H9 (cell line): ENCODE measurements around the gene ABHD3. TPM values are rescaled to one million over a fixed set of nuclear protein-coding genes. Genes with fewer than 3 reads are reported as not detected.

ENCODE experiments used
- DNase-seq: peaks from one replicate; pipeline ENCODE4 v3.0.0-alpha.2; 2017
- H2AFZ ChIP-seq: one replicate; pipeline ENCODE4 v1.6.1; 2013; ENCODE audit warnings: mild to moderate bottlenecking, low read length, control low read depth, moderate library complexity
- H2AK5ac ChIP-seq: 2 replicates; pipeline ENCODE4 v1.6.1; 2013; ENCODE audit warnings: low read length, control low read depth, mixed read lengths; ENCODE audit not compliant: insufficient read length
- H2BK120ac ChIP-seq: one replicate; pipeline ENCODE4 v1.6.1; 2013; ENCODE audit warnings: low read depth, mild to moderate bottlenecking, low read length, control low read depth, inconsistent platforms; ENCODE audit not compliant: poor library complexity, severe bottlenecking
- H2BK12ac ChIP-seq: 2 replicates; pipeline ENCODE4 v1.6.1; 2013; ENCODE audit warnings: low read length, control low read depth, mixed read lengths, low read depth; ENCODE audit not compliant: insufficient read length
- H2BK15ac ChIP-seq: 2 replicates; pipeline ENCODE4 v1.6.1; 2013; ENCODE audit warnings: low read depth, low read length, control low read depth
- H2BK20ac ChIP-seq: one replicate; pipeline ENCODE4 v1.6.1; 2013; ENCODE audit warnings: low read depth, mild to moderate bottlenecking, low read length, control low read depth, inconsistent platforms; ENCODE audit not compliant: poor library complexity, severe bottlenecking
- H2BK5ac ChIP-seq: 2 replicates; pipeline ENCODE4 v1.6.1; 2013; ENCODE audit warnings: low read length, control low read depth, mixed read lengths; ENCODE audit not compliant: insufficient read length
- H3K14ac ChIP-seq: 2 replicates; pipeline ENCODE4 v1.6.1; 2013; ENCODE audit warnings: low read length, control low read depth; ENCODE audit not compliant: insufficient read depth
- H3K18ac ChIP-seq: 2 replicates; pipeline ENCODE4 v1.6.1; 2013; ENCODE audit warnings: low read depth, mild to moderate bottlenecking, mixed read lengths, low read length, control low read depth; ENCODE audit not compliant: insufficient read length
- H3K23ac ChIP-seq: 2 replicates; pipeline ENCODE4 v1.6.1; 2013; ENCODE audit warnings: low read length, control low read depth, mixed read lengths, low read depth; ENCODE audit not compliant: insufficient read length
- H3K23me2 ChIP-seq: 2 replicates; pipeline ENCODE4 v1.6.1; 2013; ENCODE audit warnings: low read depth, mild to moderate bottlenecking, mixed read lengths, low read length, control low read depth; ENCODE audit not compliant: insufficient read length, poor library complexity, severe bottlenecking
- H3K27ac ChIP-seq: 2 replicates; pipeline ENCODE4 v1.5.1; 2013; ENCODE audit warnings: low read length, control low read depth, mixed read lengths, low read depth; ENCODE audit not compliant: insufficient read length
- H3K27me3 ChIP-seq: 2 replicates; pipeline ENCODE4 v1.6.1; 2013; ENCODE audit warnings: low read length, control low read depth, inconsistent platforms; ENCODE audit not compliant: insufficient read depth
- H3K4ac ChIP-seq: 2 replicates; pipeline ENCODE4 v1.6.1; 2013; ENCODE audit warnings: low read depth, mild to moderate bottlenecking, control low read depth, inconsistent platforms, low read length, moderate library complexity
- H3K4me1 ChIP-seq: 2 replicates; pipeline ENCODE4 v1.6.1; 2013; ENCODE audit warnings: low read length, control low read depth, inconsistent platforms; ENCODE audit not compliant: insufficient read depth
- H3K4me2 ChIP-seq: 2 replicates; pipeline ENCODE4 v1.6.1; 2013; ENCODE audit warnings: low read length, control low read depth, mixed read lengths; ENCODE audit not compliant: insufficient read length, insufficient read depth
- H3K56ac ChIP-seq: 2 replicates; pipeline ENCODE4 v1.6.1; 2013; ENCODE audit warnings: low read depth, mild to moderate bottlenecking, mixed read lengths, low read length, control low read depth; ENCODE audit not compliant: insufficient read length
- H3K79me1 ChIP-seq: 2 replicates; pipeline ENCODE4 v1.6.1; 2013; ENCODE audit warnings: low read depth, mild to moderate bottlenecking, moderate library complexity, low read length, control low read depth, inconsistent platforms; ENCODE audit not compliant: insufficient read depth, poor library complexity, severe bottlenecking
- H3K79me2 ChIP-seq: 2 replicates; pipeline ENCODE4 v1.6.1; 2013; ENCODE audit warnings: low read length, control low read depth, inconsistent platforms; ENCODE audit not compliant: insufficient read depth
- H3K9ac ChIP-seq: 2 replicates; pipeline ENCODE4 v1.6.1; 2013; ENCODE audit warnings: low read length, control low read depth, mixed read lengths; ENCODE audit not compliant: insufficient read length; ENCODE audit errors: extremely low read depth
- H3K9me3 ChIP-seq: one replicate; pipeline ENCODE4 v1.6.1; 2013; ENCODE audit warnings: low read depth, low read length, inconsistent platforms; ENCODE audit not compliant: control insufficient read depth
- H3T11ph ChIP-seq: one replicate; pipeline ENCODE4 v1.6.1; 2013; ENCODE audit warnings: mild to moderate bottlenecking, low read length, control low read depth, inconsistent platforms
- H4K20me1 ChIP-seq: one replicate; pipeline ENCODE4 v1.6.1; 2013; ENCODE audit not compliant: control insufficient read depth, insufficient read length, insufficient read depth
- H4K5ac ChIP-seq: 2 replicates; pipeline ENCODE4 v1.6.1; 2013; ENCODE audit warnings: low read depth, mild to moderate bottlenecking, mixed read lengths, low read length, control low read depth; ENCODE audit not compliant: insufficient read length
- H4K8ac ChIP-seq: replicated peaks from 2 replicates; pipeline ENCODE4 v1.6.1; 2013; ENCODE audit warnings: low read length, control low read depth, mixed read lengths, low read depth; ENCODE audit not compliant: insufficient read length
- H4K91ac ChIP-seq: 2 replicates; pipeline ENCODE4 v1.6.1; 2013; ENCODE audit warnings: low read depth, mild to moderate bottlenecking, moderate library complexity, mixed read lengths, low read length, control low read depth; ENCODE audit not compliant: insufficient read length
- H3K27ac Mint-ChIP-seq, 3 experiments: 2 replicates in 2 of 3; 3 replicates in 1 of 3; pipeline ENCODE4 v1.8.0; 2020 to 2021; ENCODE audit warnings: mixed read lengths in 3 of 3, mild to moderate bottlenecking in 1 of 3, moderate library complexity in 1 of 3
- H3K27me3 Mint-ChIP-seq: 2 replicates; pipeline ENCODE4 v1.8.0; 2021; ENCODE audit warnings: low read depth, mild to moderate bottlenecking, moderate library complexity, mixed read lengths
- H3K36me3 Mint-ChIP-seq, 3 experiments: 2 replicates in 2 of 3; 3 replicates in 1 of 3; pipeline ENCODE4 v1.8.0; 2020 to 2021; ENCODE audit warnings: low read depth in 3 of 3, mixed read lengths in 3 of 3; ENCODE audit not compliant: insufficient read depth in 1 of 3
- H3K4me1 Mint-ChIP-seq, 2 experiments: 2 replicates each; pipeline ENCODE4 v1.8.0; 2020; ENCODE audit warnings: mixed read lengths in 2 of 2
- H3K4me3 Mint-ChIP-seq, 2 experiments: 2 replicates in 1 of 2; 3 replicates in 1 of 2; pipeline ENCODE4 v1.8.0; 2020 to 2021; ENCODE audit warnings: mild to moderate bottlenecking in 2 of 2, mixed read lengths in 2 of 2, moderate library complexity in 1 of 2
- H3K9me3 Mint-ChIP-seq, 2 experiments: 2 replicates in 1 of 2; 3 replicates in 1 of 2; pipeline ENCODE4 v1.8.0; 2020; ENCODE audit warnings: mild to moderate bottlenecking in 2 of 2, mixed read lengths in 2 of 2, moderate library complexity in 1 of 2
- total RNA-seq: library from RNA; stranded (reverse); gene quantifications from 2 replicates; pipeline ENCODE4 v1.2.1, GENCODE V29; 2021
- TF ChIP-seq, protein P1 (sequence below): fragments of 200-600 bp; sonication (generic); conservative IDR thresholded peaks from 3 replicates; pipeline ENCODE4 v1.8.0; 2021; ENCODE audit warnings: antibody characterized with exemption, mild to moderate bottlenecking

Gene ABHD3
- total RNA-seq, 1 experiment from 2014 or later = 12.0 TPM

DNA sequence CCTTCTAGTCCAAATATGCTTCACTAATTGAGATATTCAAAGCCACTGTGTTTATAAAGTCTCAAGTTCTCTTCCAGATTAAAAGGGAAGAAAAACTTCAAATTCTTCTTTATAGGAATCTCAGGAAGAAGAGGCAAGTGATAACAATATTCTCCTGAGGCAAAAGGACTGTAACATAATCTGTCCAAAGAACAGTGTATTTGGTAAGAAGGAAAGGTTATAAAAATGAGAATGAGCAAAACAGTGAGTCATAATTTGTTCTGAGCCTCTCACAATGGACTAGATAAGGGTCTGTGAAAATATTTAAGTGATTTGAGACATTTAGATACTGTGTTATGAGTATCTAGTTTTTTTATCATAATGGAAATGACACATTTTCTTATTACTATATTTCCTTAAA lies 48.2 kb downstream of the ABHD3 start:
- Histone ChIP-seq H3K9ac (no peak overlapping the region), H4K5ac (no peak overlapping the region), H3K18ac (no peak overlapping the region), H3K4ac (no peak overlapping the region), H2BK20ac (no peak overlapping the region), H3K4me1 (no peaks in the 10 kb centered on the region), H3K79me2 (no peaks in the 10 kb centered on the region), H3K56ac (no peak overlapping the region), H3K79me1 (no peaks in the 10 kb centered on the region), H3K27ac (no peak overlapping the region), H2BK120ac (no peak overlapping the region), H4K20me1 (no peaks in the 10 kb centered on the region), H3K4me2 (no peak overlapping the region), H3K27me3 (no peaks in the 10 kb centered on the region), H3K14ac (no peak overlapping the region), H3K23me2 (no peaks in the 10 kb centered on the region), H2BK5ac (no peak overlapping the region), H2BK15ac (no peak overlapping the region), H2BK12ac (no peak overlapping the region), H2AK5ac (no peak overlapping the region), H2AFZ (no peak overlapping the region), H4K91ac (no peak overlapping the region), H4K8ac (no peak overlapping the region), H3T11ph (no peak overlapping the region), H3K9me3 (no peaks in the 10 kb centered on the region), H3K23ac (no peak overlapping the region)
- Mint-ChIP-seq H3K27me3 (no peaks in the 10 kb centered on the region), H3K4me3 (no peak overlapping the region), H3K4me1 (no peaks in the 10 kb centered on the region), H3K9me3 (peaks cover 0 to 4% of the 10 kb centered on the region in 2 experiments; a peak in 1 of 5 replicates), H3K27ac (no peak overlapping the region), H3K36me3 (peaks cover 3 to 7% (median 6%) of the 10 kb centered on the region in 3 experiments; a peak in 6 of 7 replicates)
- DNase-seq = no peak
- TF ChIP-seq, protein P1, sequence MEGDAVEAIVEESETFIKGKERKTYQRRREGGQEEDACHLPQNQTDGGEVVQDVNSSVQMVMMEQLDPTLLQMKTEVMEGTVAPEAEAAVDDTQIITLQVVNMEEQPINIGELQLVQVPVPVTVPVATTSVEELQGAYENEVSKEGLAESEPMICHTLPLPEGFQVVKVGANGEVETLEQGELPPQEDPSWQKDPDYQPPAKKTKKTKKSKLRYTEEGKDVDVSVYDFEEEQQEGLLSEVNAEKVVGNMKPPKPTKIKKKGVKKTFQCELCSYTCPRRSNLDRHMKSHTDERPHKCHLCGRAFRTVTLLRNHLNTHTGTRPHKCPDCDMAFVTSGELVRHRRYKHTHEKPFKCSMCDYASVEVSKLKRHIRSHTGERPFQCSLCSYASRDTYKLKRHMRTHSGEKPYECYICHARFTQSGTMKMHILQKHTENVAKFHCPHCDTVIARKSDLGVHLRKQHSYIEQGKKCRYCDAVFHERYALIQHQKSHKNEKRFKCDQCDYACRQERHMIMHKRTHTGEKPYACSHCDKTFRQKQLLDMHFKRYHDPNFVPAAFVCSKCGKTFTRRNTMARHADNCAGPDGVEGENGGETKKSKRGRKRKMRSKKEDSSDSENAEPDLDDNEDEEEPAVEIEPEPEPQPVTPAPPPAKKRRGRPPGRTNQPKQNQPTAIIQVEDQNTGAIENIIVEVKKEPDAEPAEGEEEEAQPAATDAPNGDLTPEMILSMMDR = no peak
